ENCODE results near the gene GALNT18.

Gene GALNT18

GRCh38 chr11:11253497-11253896 lies 368.3 kb downstream of the GALNT18 start:
- Histone ChIP-seq H3F3A (ENCODE audit: insufficient read depth) (no peaks in the 10 kb centered on the region), H4K20me1 (ENCODE audit: low read depth, low read length) (no peaks in the 10 kb centered on the region), H3K27me3 (ENCODE audit: low read length) (no peaks in the 10 kb centered on the region), H2AFZ (ENCODE audit: low read depth, low read length, severe bottlenecking) (no peak overlapping the region), H3K79me2 (ENCODE audit: insufficient read depth, low read length) (no peaks in the 10 kb centered on the region), H3K9me3 (ENCODE audit: insufficient read depth, low read length) (no peaks in the 10 kb centered on the region), H3K4me3 (ENCODE audit: insufficient read depth, low read length, poor library complexity, severe bottlenecking) (no peak overlapping the region), H3K36me3 (ENCODE audit: low read length) (no peaks in the 10 kb centered on the region), H3K27ac (ENCODE audit: low read depth, low read length) (no peak overlapping the region), H3K9me2 (replicated peaks; ENCODE audit: insufficient read depth, low read length) (no peaks in the 10 kb centered on the region), H3K9ac (ENCODE audit: low read length) (no peak overlapping the region), H3K4me2 (ENCODE audit: low read depth, low read length, poor library complexity, severe bottlenecking) (no peak overlapping the region)
- TF ChIP-seq EZH2phosphoT487 (conservative IDR thresholded peaks at IDR 0.05; ENCODE audit: low read length) (no peak), CTCF (IDR thresholded peaks at IDR 0.05; ENCODE audit: insufficient read depth, low read length, poor library complexity, severe bottlenecking) (no peak)

GRCh38 chr11:11252403-11252802 lies 369.4 kb downstream of the GALNT18 start:
- H2AFZ ChIP-seq (ENCODE audit: low read depth, low read length, severe bottlenecking): no peak overlapping the region
- H3K4me3 ChIP-seq (ENCODE audit: insufficient read depth, low read length, poor library complexity, severe bottlenecking): no peak overlapping the region
- no peaks in the 10 kb centered on the region for H3K9me3 ChIP-seq (ENCODE audit: insufficient read depth, low read length)
- no peak overlapping the region for H3K4me2 ChIP-seq (ENCODE audit: low read depth, low read length, poor library complexity, severe bottlenecking)
- no peak overlapping the region for H3K27ac ChIP-seq (ENCODE audit: low read depth, low read length)
- no peak overlapping the region for H3K9ac ChIP-seq (ENCODE audit: low read length)
- no peak for TF ChIP-seq EZH2phosphoT487 (conservative IDR thresholded peaks at IDR 0.05; ENCODE audit: low read length)
- H3F3A ChIP-seq (ENCODE audit: insufficient read depth): no peaks in the 10 kb centered on the region
- H3K79me2 ChIP-seq (ENCODE audit: insufficient read depth, low read length): no peaks in the 10 kb centered on the region
- H4K20me1 ChIP-seq (ENCODE audit: low read depth, low read length): no peaks in the 10 kb centered on the region
- no peaks in the 10 kb centered on the region for H3K36me3 ChIP-seq (ENCODE audit: low read length)
- no peaks in the 10 kb centered on the region for H3K9me2 ChIP-seq (replicated peaks; ENCODE audit: insufficient read depth, low read length)
- H3K27me3 ChIP-seq (ENCODE audit: low read length): no peaks in the 10 kb centered on the region

GRCh38 chr11:11251394-11251970 lies 370.3 kb downstream of the GALNT18 start:
- Histone ChIP-seq H3K79me2 (ENCODE audit: insufficient read depth, low read length) (no peaks in the 10 kb centered on the region), H3K4me3 (ENCODE audit: insufficient read depth, low read length, poor library complexity, severe bottlenecking) (no peak overlapping the region), H2AFZ (ENCODE audit: low read depth, low read length, severe bottlenecking) (no peak overlapping the region), H3K27ac (ENCODE audit: low read depth, low read length) (no peak overlapping the region), H3F3A (ENCODE audit: insufficient read depth) (no peaks in the 10 kb centered on the region), H3K9me2 (replicated peaks; ENCODE audit: insufficient read depth, low read length) (no peaks in the 10 kb centered on the region), H3K9me3 (ENCODE audit: insufficient read depth, low read length) (no peaks in the 10 kb centered on the region), H4K20me1 (ENCODE audit: low read depth, low read length) (no peaks in the 10 kb centered on the region), H3K4me2 (ENCODE audit: low read depth, low read length, poor library complexity, severe bottlenecking) (no peak overlapping the region), H3K36me3 (ENCODE audit: low read length) (no peaks in the 10 kb centered on the region), H3K9ac (ENCODE audit: low read length) (no peak overlapping the region), H3K27me3 (ENCODE audit: low read length) (no peaks in the 10 kb centered on the region)
- TF ChIP-seq CTCF (IDR thresholded peaks at IDR 0.05; ENCODE audit: insufficient read depth, low read length, poor library complexity, severe bottlenecking) (no peak), EZH2phosphoT487 (conservative IDR thresholded peaks at IDR 0.05; ENCODE audit: low read length) (no peak)

- Histone ChIP-seq H4K20me1 (ENCODE audit: low read depth, low read length) (no peaks in the 10 kb centered on the region), H3K4me2 (ENCODE audit: low read depth, low read length, poor library complexity, severe bottlenecking) (no peak overlapping the region), H3K9ac (ENCODE audit: low read length) (no peak overlapping the region), H3K27ac (ENCODE audit: low read depth, low read length) (no peak overlapping the region), H3F3A (ENCODE audit: insufficient read depth) (no peaks in the 10 kb centered on the region), H3K9me2 (replicated peaks; ENCODE audit: insufficient read depth, low read length) (no peaks in the 10 kb centered on the region), H3K79me2 (ENCODE audit: insufficient read depth, low read length) (no peaks in the 10 kb centered on the region), H3K4me3 (ENCODE audit: insufficient read depth, low read length, poor library complexity, severe bottlenecking) (no peak overlapping the region), H3K36me3 (ENCODE audit: low read length) (no peaks in the 10 kb centered on the region), H2AFZ (ENCODE audit: low read depth, low read length, severe bottlenecking) (no peak overlapping the region), H3K9me3 (ENCODE audit: insufficient read depth, low read length) (no peaks in the 10 kb centered on the region), H3K27me3 (ENCODE audit: low read length) (no peaks in the 10 kb centered on the region)
- no peak for TF ChIP-seq CTCF (IDR thresholded peaks at IDR 0.05; ENCODE audit: insufficient read depth, low read length, poor library complexity, severe bottlenecking)
- no peak for TF ChIP-seq EZH2phosphoT487 (conservative IDR thresholded peaks at IDR 0.05; ENCODE audit: low read length)
Observed at GRCh38 chr11:11250470-11250869, 371.3 kb downstream of the GALNT18 start.

Measured in SU-DHL-6 (cell line).